Measurements from ENCODE around the gene GPATCH2L.

- TF ChIP-seq ZNF121 (tag by site-specific recombination; IDR thresholded peaks at IDR 0.05) (no peak), CTCF (tag by site-specific recombination; IDR thresholded peaks at IDR 0.05) (no peak), ZNF274 (IDR thresholded peaks at IDR 0.05; ENCODE audit: low read length) (no peak), ZNF274 (tag by site-specific recombination; IDR thresholded peaks at IDR 0.05; ENCODE audit: borderline replicate concordance) (no peak), ZNF423 (tag by site-specific recombination; IDR thresholded peaks at IDR 0.05) (no peak)
Measured at GRCh38 chr14:76121089-76121748, 30.5 kb upstream of the GPATCH2L start.
